NCI-H2196 treated with DMSO at 0.1 percent for 48 hours (cell line): Measurements from ENCODE around the gene FAM149A.

ENCODE experiments used
- DNase-seq: peaks from one replicate; lab custom pipeline; 2025; ENCODE audit not compliant: unreplicated experiment; lab: John Stamatoyannopoulos, UW

FAM149A gene

DNA sequence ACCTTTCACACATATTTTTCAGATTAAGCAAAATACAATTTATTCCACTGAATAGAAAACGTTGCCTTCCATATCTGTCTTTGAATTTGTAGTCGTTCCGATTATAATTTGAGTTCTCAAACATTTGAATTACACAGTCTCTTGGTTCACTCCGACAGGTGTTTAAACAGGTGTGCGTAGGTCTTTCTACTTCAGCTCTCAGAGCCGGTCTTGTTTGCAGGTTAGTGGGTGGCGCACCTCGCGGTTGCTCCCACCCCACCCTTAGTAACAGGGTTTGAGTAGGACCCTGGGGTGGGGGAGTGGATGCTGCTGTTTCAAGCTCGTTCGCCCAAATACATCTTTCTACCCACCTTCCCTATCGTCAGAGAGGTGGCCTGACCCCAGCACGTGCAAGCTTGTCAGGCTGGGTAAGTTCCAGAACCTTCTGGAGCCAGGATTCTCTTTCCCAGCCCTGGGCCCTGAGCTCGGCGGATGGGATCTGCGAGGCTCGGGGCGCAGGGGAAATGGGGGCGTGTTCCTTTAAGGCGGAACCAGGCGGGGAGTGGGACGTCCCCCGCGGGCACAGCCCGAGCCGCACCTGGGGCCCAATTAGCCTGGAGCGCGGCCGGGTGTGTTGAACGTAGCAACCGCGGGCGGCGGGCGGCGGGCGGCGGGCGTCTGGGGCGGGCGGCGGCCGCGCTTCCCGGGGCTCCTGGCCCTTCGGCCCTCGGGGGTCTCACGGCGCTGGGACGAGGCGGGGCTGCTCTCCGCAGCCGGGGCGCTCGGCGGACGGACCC, at the start of gene FAM149A:
Gene FAM149A (plus strand): TSS at position 591 of the 776 bp plus-strand sequence.
- peak; percentile 4 for DNase-seq

- DNase-seq = no peak
These were observed 46.1 kb upstream of the FAM149A start for GRCh38 chr4:186058253-186058979.

GRCh38 chr4:186058980-186059316, 45.6 kb upstream of the FAM149A start:
- no peak for DNase-seq

DNA sequence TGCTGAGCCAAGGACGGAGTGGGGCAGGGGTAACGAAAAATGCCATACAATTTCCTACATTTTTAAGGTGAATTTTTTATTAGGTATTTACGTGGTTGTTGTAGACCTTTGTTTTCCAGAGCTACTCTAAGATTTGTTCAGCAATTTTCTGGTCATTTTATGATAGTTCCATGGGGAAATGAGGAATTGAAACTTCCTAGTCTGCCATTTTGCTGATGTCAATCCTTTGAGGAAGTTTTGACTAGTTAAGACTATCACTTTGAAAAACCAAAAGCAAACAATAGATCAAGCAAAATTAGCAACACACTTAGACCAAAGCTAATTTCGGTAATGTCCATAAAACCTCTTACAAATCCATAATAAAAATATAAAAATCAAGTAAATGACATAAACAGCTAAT, 42.6 kb upstream of the FAM149A start:
- no peak for DNase-seq

DNA sequence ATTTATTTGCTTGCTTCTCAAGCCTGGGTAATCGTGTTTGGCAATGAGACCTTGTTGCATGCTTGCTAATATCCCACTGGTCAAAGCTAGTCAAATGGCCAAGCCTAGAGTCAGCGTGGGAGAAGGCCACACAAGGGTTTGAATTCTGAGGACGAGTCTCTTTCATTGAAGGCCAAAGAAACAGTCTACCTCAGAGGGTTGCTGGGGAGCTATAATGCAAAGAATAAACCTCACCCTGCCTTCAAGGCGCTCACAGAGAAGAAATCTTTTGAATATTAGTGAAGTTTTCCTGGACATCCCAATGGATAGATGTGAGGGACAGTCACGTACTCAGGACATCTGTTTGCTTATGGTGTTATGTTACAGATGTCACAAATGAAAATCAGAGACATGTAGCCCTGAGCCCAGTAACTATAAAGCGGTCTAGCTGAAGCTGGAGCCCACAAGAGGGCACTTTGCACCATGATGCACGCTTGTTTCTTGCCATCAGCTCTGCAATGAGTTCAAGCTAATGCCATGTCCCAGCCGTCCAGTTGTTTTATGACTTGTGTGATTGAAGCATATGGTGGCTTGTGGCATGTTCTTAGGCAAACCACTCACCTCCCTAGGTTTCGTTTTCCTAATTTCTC, 36.6 kb upstream of the FAM149A start:
- DNase-seq = peak; percentile 1

DNA sequence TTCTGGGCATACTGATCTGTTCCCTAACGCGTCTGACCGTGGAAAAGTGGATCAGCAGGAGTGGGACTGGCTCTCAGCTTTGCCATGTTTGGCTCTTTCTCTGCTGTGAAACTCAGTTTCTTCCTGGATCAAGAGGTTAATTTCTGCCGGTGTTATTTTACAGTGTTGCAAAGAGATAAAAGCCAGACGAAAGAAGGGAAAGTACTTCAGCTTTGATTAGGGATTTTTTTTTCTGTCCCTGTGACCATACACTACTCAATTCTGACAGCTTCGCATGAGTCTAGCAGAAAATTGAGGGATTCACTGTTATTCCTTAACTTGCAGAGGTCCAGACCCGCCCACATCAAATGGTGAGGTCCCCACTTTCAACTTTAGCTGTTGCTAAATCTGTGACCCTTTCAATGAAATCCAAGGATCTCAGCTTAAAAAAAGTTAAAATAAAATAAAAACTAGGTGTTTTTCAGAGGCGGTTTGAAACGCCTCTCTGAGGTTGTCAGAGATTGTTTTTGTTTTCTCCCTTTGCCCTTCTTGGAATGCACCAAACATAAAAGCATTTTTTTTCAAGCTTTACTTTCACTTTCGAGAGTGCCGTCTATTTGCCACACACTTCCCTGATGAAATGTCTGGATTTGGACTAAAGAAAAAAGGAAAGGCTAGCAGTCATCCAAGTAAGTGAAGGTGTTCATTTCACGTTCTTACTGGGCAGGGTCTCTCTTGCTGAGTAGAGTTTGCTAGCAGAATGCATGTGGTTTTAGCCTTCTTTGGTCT, 35.7 kb upstream of the FAM149A start, which contains the start of gene TLR3:
Gene TLR3 (plus strand): TSS at position 576 of the 768 bp plus-strand sequence. CDS start 7,464 bp downstream, outside the sequence.
- DNase-seq = no peak

GRCh38 chr4:186069729-186070128, 34.8 kb upstream of the FAM149A start:
- DNase-seq = no peak

DNA sequence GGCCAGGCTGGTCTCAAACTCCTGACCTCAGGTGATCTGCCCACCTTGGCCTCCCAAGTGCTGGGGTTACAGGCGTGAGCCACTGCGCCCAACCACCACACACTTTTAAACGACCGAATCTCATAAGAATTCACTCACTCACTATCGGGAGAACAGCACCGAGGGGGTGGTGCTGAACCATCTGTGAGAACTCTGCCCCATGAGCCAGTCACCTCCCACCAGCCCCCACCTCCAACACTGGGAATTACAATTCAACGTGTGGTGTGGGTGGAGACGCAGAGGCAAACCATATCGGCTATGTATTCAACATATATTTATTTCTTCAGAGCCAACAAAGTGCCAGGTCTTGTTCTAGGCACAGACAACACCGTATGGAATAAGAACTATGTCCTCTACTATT, 32.0 kb upstream of the FAM149A start:
- no peak for DNase-seq

GRCh38 chr4:186074189-186074588, 30.3 kb upstream of the FAM149A start:
- DNase-seq = no peak

GRCh38 chr4:186078981-186079638, 25.4 kb upstream of the FAM149A start:
- no peak for DNase-seq

GRCh38 chr4:186079694-186080093, 24.8 kb upstream of the FAM149A start:
- no peak for DNase-seq

DNA sequence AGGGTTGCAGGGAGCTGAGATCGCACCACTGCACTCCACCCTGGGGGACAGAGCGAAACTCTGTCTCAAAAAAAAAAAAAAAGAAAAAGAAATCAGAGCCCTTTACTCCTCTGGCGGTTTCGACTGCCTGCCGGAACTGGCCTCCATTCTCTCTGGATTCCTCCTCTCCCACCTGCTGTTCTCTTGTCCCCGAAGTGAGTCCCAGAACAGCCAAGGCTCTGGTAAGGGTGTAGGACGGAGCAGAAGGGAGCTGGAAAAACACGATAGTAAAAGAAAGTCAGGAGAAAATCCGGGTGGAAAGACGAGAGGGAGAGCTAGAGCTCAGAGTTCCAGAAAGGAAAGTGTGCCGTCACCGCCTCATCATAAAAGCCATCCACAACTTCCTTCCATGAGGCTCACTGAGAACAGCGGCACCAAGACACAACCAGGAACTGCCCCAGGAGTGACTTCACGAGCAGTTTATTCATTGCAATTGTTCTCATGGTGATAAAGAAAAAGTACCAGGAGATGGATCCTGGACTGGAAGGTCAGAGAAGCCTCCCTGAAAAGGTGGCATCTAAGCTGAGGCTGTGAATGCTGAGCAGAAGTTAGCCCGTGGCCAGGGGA, 23.2 kb upstream of the FAM149A start:
- DNase-seq = no peak

- no peak for DNase-seq
These were observed 22.3 kb upstream of the FAM149A start for GRCh38 chr4:186082221-186082620.

DNA sequence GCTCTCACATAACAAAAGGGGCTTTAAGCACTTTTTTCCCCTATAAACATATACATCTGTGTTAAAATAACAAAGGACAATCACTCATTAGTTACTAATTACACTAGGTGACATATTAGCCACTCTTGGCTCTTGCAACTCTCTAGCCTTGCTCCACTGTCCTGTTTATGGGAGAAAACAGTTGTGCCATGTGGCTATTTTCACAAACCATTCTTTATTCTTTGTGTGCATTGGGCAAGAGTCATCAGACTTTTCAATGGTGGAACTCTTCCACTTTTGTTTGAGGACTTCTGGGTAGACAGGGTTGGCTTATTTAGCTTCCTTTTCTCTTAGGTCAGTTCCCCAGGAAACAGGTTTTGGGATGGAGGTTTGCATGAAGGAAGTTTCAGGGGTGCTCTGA, 16.0 kb upstream of the FAM149A start:
- DNase-seq = no peak

- DNase-seq = no peak
These were observed 12.2 kb upstream of the FAM149A start for GRCh38 chr4:186092296-186092695.

DNA sequence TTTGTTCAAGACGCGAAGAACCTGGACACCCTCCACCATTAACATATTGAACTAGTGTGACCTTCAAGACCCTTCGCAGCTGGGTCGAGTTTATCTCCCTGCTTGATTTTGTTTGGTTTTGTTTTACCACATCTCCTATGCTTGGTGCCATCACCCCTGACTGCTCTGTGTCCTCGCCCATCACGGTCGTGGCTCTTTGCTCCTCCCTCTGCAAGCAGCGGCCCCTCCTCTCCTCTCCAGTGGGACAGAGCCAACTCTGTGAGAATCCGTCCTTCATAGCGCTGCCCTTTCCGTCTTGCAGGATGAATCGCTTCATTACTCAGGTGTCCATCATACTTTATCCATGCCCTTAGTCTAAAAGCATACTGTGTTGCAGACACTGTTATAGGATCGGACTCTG, 9.1 kb upstream of the FAM149A start:
- DNase-seq = no peak

DNA sequence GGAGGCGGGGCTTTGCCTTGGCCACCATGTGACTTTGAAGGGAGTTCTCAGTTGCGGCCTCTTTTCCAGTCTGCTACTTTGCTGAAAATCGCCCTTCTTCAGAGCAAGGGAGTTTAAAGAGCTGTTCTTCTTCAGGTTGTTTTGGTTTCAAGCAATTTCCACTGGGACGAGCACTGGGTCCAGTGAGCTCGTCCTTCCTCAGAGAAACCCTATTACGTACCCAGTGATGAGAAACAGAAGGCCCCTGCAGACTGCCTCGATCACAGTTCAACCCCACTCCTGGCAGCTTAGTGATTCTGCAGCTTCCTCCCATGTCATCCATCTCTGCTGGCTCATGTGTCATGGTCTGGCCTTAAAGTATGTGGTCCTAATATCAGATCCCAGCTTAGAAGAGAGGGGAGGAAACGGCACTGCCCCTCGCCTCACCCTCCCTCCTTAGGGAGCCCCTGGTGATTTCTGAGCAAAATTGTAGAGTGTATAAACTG, 7.8 kb upstream of the FAM149A start:
- no peak for DNase-seq

DNA sequence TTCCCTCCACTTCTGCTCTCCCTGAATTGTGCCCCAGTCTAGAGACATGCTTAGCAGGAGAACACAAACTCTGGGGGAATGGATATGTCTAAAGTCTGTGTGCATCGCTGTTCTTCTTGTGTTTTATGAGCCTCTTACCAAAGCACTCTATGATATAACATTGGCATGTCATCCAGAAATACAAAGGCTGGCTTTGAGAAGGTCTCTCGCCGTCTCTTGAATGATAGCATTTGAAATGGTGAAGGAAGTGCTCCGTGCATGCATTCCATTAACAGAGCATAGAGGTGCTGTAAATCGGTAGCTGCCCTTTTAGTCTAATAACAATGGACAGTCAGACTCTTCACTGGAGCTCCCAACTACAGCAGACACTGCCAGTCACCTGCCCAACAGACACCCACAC, 7.1 kb upstream of the FAM149A start:
- DNase-seq = no peak

GRCh38 chr4:186102931-186103330, 1.6 kb upstream of the FAM149A start:
- DNase-seq = no peak
